GM12878 (cell line): ENCODE measurements around the gene TMC8. TPM values are rescaled to one million over a fixed set of nuclear protein-coding genes. Genes with fewer than 3 reads are reported as not detected.

Experiments
- BHLHE40 ChIP-seq, 2 experiments: fragments of 450-650 bp in 1 of 2; IDR thresholded peaks; 2 replicates each; pipeline ENCODE4 v1.6.1; 2011 to 2017; ENCODE audit warnings: low read depth in 2 of 2, borderline replicate concordance in 1 of 2, improper control_type of control experiment in 1 of 2, low read length in 1 of 2, mild to moderate bottlenecking in 1 of 2
- BMI1 ChIP-seq: fragments of 450-650 bp; IDR thresholded peaks from 2 replicates; pipeline ENCODE4 v1.6.1; 2016; ENCODE audit warnings: mild to moderate bottlenecking, moderate library complexity, borderline replicate concordance
- CHD1 ChIP-seq: IDR thresholded peaks from 2 replicates; pipeline ENCODE4 v1.6.1; 2012; ENCODE audit warnings: low read depth, low read length, improper control_type of control experiment
- CHD4 ChIP-seq: fragments of 200-600 bp; sonication (generic); IDR thresholded peaks from 2 replicates; pipeline ENCODE4 v1.6.1; 2016; ENCODE audit warnings: mild to moderate bottlenecking
- EGR1 ChIP-seq, 2 experiments: IDR thresholded peaks; 1 replicate in 1 of 2; 2 replicates in 1 of 2; pipeline ENCODE4 v1.6.1; 2011 to 2012; ENCODE audit warnings: low read depth in 2 of 2, low read length in 2 of 2, borderline replicate concordance in 1 of 2, mild to moderate bottlenecking in 1 of 2, moderate library complexity in 1 of 2
- ESRRA ChIP-seq: IDR thresholded peaks from 2 replicates; pipeline ENCODE4 v1.6.1; 2012; ENCODE audit warnings: mild to moderate bottlenecking, low read length, improper control_type of control experiment
- FOXM1 ChIP-seq: IDR thresholded peaks from 2 replicates; pipeline ENCODE4 v1.6.1; 2012; ENCODE audit warnings: low read depth, mild to moderate bottlenecking, inconsistent platforms, low read length, moderate library complexity
- NBN ChIP-seq: fragments of 450-650 bp; IDR thresholded peaks from 2 replicates; pipeline ENCODE4 v1.6.1; 2016
- NFYA ChIP-seq: IDR thresholded peaks from 2 replicates; pipeline ENCODE4 v1.6.1; 2011; ENCODE audit warnings: low read depth, mild to moderate bottlenecking, low read length, improper control_type of control experiment, borderline replicate concordance
- NR2C2 ChIP-seq: IDR thresholded peaks from 2 replicates; pipeline ENCODE4 v1.6.1; 2011; ENCODE audit warnings: borderline replicate concordance, low read depth; ENCODE audit not compliant: control insufficient read depth, insufficient read length
- RFX5 ChIP-seq: IDR thresholded peaks from 2 replicates; pipeline ENCODE4 v1.6.1; 2011; ENCODE audit warnings: low read depth, low read length, improper control_type of control experiment
- SIX5 ChIP-seq: IDR thresholded peaks from 2 replicates; pipeline ENCODE4 v1.6.1; 2011; ENCODE audit warnings: mild to moderate bottlenecking, low read depth, low read length, moderate library complexity; ENCODE audit not compliant: severe bottlenecking
- SUZ12 ChIP-seq: fragments of 200-600 bp; sonication (generic); IDR thresholded peaks from one replicate; pipeline ENCODE4 v1.6.1; 2018; ENCODE audit warnings: antibody characterized with exemption, mild to moderate bottlenecking; ENCODE audit not compliant: unreplicated experiment
- ZNF274 ChIP-seq: IDR thresholded peaks from one replicate; pipeline ENCODE4 v1.8.0; 2011; ENCODE audit not compliant: insufficient read length, insufficient read depth
- polyA plus RNA-seq, 11 experiments: library from polyadenylated mRNA; depleted of rRNA in 4 of 11; unstranded in 6 of 11; stranded (reverse) in 5 of 11; fragments of >200 nt; fragmentation: Nextera tagmentation in 4 of 11; fragmentation: Illumina TruSeq in 1 of 11; extraction: Ambion mirVana in 4 of 11; extraction: Trizol in 1 of 11; gene quantifications; 1 replicate in 1 of 11; 2 replicates in 10 of 11; pipeline versions ENCODE4 v1.2.1 to v1.2.3, GENCODE V29; 2011 to 2016; ENCODE audit warnings: inconsistent platforms in 2 of 11, missing spikeins in 2 of 11, low read depth in 1 of 11
- total RNA-seq, 4 experiments: library from RNA; depleted of rRNA in 3 of 4; stranded (reverse); fragments of >200 nt in 3 of 4; fragmentation: Illumina TruSeq in 1 of 4; extraction: Trizol in 1 of 4; gene quantifications; 2 replicates each; pipeline versions ENCODE4 v1.2.1 to v1.2.3, GENCODE V29; 2013 to 2021
- TF ChIP-seq, protein P1 (sequence below): fragments of 450-650 bp; formaldehyde crosslinking; IDR thresholded peaks from 2 replicates; pipeline ENCODE4 v1.5.0; 2022; ENCODE audit warnings: mild to moderate bottlenecking, missing genetic modification characterization
- TF ChIP-seq, protein P2 (sequence below): IDR thresholded peaks from 2 replicates; pipeline ENCODE4 v1.6.1; 2011; ENCODE audit warnings: borderline replicate concordance, low read depth, mild to moderate bottlenecking, moderate library complexity, low read length; ENCODE audit not compliant: insufficient read depth, poor library complexity, severe bottlenecking
- TF ChIP-seq, protein P3 (sequence below): fragments of 450-650 bp; IDR thresholded peaks from 2 replicates; pipeline ENCODE4 v1.6.1; 2017; ENCODE audit warnings: mild to moderate bottlenecking, moderate library complexity
- TF ChIP-seq, protein P4 (sequence below): fragments of 450-650 bp; IDR thresholded peaks from 2 replicates; pipeline ENCODE4 v1.6.1; 2017; ENCODE audit warnings: low read depth, mild to moderate bottlenecking, moderate library complexity

Gene TMC8
- total and polyA plus RNA-seq, 10 of the 15 experiments (the other 5 are each of a cell fraction or from before 2014, with no cell fraction given): 2.7 to 128 (median 40.0) TPM

DNA sequence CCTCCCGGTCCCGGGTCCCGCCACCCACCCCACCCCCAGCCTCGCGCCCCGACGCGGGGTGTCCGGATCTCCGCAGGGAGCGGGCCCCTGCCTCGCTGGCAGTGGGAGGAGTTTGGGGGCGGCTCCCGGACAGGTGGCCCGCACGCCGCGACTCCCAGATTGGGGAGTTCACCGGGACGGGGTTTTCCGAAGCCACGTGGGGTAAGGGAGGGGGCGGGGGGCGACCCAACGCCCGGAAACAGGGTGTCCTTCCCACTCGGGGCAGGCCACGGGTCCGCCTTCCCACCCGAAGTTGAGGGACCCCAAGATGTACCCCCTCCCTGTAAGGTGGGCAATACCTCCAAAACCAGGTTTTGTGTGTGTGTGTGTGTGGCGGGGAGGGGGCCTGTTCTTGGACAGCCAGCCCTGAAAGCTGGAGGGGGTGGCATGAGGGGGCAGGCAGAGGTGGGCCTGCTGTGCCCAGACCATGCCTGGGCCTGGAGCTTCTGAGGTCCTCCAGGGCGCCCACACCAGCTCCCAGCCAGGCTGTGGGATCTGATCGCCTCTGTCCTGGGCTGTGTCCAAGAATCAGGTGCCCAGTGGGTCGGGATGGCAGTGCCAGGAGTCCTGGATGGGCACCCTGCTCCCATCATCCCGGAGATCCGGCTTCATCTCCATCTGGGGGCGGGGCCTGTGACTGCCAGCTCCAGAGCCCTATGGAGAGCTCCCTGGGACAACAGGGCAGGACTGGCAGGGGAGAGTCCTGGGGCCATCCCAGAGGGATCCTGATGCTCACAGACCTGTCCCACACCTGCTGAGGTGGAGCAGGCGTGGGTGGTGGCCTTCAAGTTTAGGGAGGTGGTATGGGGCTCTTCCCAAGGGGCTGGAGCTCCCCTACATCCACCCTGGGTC, 38.6 kb downstream of the TMC8 start (continued):
- TF ChIP-seq, protein P1, sequence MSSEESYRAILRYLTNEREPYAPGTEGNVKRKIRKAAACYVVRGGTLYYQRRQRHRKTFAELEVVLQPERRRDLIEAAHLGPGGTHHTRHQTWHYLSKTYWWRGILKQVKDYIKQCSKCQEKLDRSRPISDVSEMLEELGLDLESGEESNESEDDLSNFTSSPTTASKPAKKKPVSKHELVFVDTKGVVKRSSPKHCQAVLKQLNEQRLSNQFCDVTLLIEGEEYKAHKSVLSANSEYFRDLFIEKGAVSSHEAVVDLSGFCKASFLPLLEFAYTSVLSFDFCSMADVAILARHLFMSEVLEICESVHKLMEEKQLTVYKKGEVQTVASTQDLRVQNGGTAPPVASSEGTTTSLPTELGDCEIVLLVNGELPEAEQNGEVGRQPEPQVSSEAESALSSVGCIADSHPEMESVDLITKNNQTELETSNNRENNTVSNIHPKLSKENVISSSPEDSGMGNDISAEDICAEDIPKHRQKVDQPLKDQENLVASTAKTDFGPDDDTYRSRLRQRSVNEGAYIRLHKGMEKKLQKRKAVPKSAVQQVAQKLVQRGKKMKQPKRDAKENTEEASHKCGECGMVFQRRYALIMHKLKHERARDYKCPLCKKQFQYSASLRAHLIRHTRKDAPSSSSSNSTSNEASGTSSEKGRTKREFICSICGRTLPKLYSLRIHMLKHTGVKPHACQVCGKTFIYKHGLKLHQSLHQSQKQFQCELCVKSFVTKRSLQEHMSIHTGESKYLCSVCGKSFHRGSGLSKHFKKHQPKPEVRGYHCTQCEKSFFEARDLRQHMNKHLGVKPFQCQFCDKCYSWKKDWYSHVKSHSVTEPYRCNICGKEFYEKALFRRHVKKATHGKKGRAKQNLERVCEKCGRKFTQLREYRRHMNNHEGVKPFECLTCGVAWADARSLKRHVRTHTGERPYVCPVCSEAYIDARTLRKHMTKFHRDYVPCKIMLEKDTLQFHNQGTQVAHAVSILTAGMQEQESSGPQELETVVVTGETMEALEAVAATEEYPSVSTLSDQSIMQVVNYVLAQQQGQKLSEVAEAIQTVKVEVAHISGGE: no peak
- TF ChIP-seq CHD1: 0 out of 2 replicates have a peak, but pooled peaks have one; percentile 43
- TF ChIP-seq RFX5: no peak
- no peak for TF ChIP-seq SUZ12
- TF ChIP-seq SIX5: no peak
- TF ChIP-seq, protein P2, sequence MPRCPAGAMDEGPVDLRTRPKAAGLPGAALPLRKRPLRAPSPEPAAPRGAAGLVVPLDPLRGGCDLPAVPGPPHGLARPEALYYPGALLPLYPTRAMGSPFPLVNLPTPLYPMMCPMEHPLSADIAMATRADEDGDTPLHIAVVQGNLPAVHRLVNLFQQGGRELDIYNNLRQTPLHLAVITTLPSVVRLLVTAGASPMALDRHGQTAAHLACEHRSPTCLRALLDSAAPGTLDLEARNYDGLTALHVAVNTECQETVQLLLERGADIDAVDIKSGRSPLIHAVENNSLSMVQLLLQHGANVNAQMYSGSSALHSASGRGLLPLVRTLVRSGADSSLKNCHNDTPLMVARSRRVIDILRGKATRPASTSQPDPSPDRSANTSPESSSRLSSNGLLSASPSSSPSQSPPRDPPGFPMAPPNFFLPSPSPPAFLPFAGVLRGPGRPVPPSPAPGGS: no peak
- 0 out of 2 replicates have a peak, but pooled peaks have one; percentile 31 for TF ChIP-seq NBN
- TF ChIP-seq CHD4: no peak
- TF ChIP-seq NFYA: no peak
- peak in 1 of 2 experiments; percentile 66; a peak in 2 of 3 replicates for TF ChIP-seq EGR1 (IDR thresholded peaks at IDR 0.05; ENCODE audit: borderline replicate concordance in 1 of 2, low read depth in 2 of 2, low read length in 2 of 2)
- TF ChIP-seq, protein P3, sequence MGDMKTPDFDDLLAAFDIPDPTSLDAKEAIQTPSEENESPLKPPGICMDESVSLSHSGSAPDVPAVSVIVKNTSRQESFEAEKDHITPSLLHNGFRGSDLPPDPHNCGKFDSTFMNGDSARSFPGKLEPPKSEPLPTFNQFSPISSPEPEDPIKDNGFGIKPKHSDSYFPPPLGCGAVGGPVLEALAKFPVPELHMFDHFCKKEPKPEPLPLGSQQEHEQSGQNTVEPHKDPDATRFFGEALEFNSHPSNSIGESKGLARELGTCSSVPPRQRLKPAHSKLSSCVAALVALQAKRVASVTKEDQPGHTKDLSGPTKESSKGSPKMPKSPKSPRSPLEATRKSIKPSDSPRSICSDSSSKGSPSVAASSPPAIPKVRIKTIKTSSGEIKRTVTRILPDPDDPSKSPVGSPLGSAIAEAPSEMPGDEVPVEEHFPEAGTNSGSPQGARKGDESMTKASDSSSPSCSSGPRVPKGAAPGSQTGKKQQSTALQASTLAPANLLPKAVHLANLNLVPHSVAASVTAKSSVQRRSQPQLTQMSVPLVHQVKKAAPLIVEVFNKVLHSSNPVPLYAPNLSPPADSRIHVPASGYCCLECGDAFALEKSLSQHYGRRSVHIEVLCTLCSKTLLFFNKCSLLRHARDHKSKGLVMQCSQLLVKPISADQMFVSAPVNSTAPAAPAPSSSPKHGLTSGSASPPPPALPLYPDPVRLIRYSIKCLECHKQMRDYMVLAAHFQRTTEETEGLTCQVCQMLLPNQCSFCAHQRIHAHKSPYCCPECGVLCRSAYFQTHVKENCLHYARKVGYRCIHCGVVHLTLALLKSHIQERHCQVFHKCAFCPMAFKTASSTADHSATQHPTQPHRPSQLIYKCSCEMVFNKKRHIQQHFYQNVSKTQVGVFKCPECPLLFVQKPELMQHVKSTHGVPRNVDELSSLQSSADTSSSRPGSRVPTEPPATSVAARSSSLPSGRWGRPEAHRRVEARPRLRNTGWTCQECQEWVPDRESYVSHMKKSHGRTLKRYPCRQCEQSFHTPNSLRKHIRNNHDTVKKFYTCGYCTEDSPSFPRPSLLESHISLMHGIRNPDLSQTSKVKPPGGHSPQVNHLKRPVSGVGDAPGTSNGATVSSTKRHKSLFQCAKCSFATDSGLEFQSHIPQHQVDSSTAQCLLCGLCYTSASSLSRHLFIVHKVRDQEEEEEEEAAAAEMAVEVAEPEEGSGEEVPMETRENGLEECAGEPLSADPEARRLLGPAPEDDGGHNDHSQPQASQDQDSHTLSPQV: no peak
- no peak for TF ChIP-seq BMI1
- TF ChIP-seq ZNF274: no peak
- no peak for TF ChIP-seq FOXM1
- TF ChIP-seq BHLHE40 (IDR thresholded peaks at IDR 0.05; ENCODE audit: borderline replicate concordance in 1 of 2, low read depth in 2 of 2, low read length in 1 of 2): peak; percentile 66 to 78; a peak in 3 of 4 replicates
- TF ChIP-seq ESRRA: no peak
- no peak for TF ChIP-seq NR2C2
- TF ChIP-seq, protein P4, sequence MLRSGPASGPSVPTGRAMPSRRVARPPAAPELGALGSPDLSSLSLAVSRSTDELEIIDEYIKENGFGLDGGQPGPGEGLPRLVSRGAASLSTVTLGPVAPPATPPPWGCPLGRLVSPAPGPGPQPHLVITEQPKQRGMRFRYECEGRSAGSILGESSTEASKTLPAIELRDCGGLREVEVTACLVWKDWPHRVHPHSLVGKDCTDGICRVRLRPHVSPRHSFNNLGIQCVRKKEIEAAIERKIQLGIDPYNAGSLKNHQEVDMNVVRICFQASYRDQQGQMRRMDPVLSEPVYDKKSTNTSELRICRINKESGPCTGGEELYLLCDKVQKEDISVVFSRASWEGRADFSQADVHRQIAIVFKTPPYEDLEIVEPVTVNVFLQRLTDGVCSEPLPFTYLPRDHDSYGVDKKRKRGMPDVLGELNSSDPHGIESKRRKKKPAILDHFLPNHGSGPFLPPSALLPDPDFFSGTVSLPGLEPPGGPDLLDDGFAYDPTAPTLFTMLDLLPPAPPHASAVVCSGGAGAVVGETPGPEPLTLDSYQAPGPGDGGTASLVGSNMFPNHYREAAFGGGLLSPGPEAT: peak; percentile 86
